Fibroblast of skin of left biceps (primary cell): ENCODE results near the gene TMEM139.
"Not testable (repeated sequence)": the region's sequence is repeated elsewhere in the genome, so short reads cannot be mapped to it uniquely, and the experiment has no call there.

ENCODE experiments used
- DNase-seq, 2 experiments: peaks; one replicate each; pipeline ENCODE4 v3.0.0-alpha.2; 2013; ENCODE audit warnings: low read depth in 2 of 2

Gene TMEM139

DNA sequence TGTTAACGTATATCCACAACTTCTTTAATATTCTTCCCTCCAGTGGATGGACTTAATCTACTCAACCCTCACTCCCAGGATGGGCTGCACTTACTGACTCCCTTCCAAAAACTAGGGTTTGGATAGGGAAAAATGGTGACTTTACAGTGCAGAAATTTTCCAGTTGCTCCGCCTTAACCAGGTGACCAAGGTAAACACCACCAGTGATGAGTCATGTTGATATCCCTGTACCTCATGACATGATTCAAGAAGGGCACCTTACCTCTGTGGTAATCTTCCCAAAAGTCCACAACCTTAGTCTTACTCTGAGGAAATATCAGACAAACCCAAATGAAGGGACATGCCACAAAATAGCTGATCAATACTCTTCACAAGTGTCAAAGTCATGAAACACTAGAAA is 25.0 kb upstream of the TMEM139 start:
- DNase-seq, result no peak

DNA sequence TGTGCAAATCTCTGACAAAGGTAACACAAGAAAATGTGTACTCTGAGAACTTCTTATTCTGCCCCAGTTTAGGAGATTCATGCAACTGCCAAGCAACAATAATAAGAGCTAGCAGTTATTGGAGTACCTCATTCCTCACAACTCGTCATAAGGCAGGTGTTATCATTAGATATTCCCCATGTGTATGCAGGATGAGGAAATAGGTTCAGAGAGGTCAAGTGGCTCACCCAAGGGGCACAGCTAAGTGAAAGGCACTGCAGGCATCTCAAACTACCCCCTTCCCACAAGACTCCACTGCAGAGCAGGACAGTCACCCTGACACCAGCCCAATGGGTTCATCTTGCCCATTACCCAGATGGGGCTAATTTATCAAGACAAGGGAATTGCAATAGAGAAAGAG is 22.9 kb upstream of the TMEM139 start:
- no peak for DNase-seq

GRCh38 chr7:143263266-143264195 is 21.2 kb upstream of the TMEM139 start, which contains the start of gene GSTK1:
TSS of gene GSTK1 (plus strand) at chr7:143263441. CDS start at chr7:143263514, 73 bp downstream.
- DNase-seq, result peak; percentile 18 to 25

GRCh38 chr7:143264196-143264568 is 20.6 kb upstream of the TMEM139 start:
- DNase-seq, result not testable (repeated sequence)

DNA sequence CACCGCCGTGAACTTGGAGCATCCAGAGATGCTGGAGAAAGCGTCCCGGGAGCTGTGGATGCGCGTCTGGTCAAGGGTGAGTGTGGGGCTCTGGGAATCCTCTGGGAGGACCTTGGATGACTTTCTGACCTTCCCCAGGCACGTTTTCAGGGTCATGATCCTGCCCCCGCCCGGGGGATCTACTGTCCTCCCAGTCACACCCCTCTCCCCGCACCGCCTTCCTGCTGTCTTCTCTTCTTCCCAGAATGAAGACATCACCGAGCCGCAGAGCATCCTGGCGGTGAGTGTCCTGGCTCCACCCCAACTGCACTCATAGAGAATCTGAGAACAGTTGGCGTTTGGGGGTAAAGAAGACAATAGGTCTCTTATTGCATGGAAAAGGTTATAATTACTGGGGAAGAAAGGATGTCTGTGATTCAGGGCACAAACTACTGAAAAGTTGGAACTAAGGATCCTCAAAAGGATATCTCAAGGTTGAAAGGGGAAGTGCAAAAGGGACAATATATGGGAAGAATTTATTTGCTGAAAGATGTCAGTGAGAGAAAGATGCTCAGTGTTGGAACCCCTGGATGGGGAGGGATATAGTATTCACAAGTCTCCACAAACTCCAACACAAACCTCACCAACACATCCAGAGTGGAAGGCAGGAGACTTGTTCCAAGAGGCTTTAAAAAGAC is 19.6 kb upstream of the TMEM139 start:
- no peak for DNase-seq

GRCh38 chr7:143269251-143269650 is 15.5 kb upstream of the TMEM139 start:
- no peak for DNase-seq

GRCh38 chr7:143271240-143271639 is 13.5 kb upstream of the TMEM139 start:
- no peak for DNase-seq

- DNase-seq, result no peak
These were observed 11.9 kb upstream of the TMEM139 start for GRCh38 chr7:143272871-143273270.

DNA sequence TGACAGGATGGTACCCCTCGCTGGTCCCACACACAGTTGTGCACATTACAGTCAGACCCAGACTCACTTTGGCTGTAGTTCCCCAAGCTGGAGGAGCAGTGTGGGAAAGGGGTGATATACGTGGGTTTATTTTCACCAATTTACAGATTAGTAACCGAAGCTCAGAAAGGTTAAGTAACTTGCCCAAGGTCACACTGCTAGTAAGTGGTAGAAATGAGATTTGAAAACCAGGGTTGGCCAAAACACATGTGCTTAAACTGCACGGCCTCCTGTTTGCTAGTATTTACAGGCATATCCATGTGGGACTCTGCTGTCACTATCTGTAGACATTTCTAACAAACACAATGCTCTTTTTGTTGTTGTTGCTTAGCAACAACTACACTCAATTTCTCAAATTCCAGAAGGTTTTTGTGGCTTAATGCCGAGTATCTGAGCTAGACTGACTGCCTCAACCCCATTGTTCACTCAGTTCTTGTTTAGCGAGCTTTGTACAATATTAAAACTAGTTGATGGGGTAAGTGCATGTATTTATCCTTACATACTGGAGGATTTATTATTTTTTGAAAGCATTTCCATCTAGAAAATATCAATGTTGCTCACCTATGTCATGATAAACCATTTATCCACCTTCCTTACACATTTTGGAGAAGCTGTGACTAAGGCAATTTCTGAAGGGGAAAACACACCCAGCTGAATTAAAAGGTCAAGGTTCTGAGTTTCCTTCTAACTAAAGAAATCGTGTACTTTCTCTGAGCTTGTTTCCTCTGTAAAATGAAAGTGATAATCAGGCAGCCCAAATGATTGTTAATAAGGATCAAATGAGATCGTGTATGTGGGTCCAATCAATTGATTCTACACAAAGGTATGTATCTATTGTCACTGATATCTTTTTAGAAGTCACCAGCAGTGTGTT is 5.3 kb upstream of the TMEM139 start:
- peak; percentile 13 to 21 for DNase-seq

GRCh38 chr7:143280160-143280559 is 4.6 kb upstream of the TMEM139 start:
- no peak for DNase-seq

DNA sequence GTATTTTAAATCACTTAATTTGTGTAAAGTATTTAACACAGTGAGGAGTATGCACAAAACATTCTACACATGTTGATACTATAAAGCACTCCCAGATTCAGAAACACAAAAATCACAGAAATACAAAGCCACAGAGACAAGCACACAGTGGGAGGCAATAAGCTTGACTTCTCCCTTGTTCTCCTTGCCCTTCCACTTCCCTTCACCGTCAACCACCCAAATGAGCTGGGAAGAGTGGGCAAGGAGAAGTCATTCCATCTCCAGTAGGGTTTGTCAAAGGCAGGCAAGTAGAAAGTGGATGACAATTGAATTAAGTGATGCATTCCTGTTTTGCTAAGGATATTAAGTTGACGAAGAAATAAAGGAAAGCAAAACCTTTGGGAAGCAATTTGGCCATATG is 4.2 kb upstream of the TMEM139 start:
- no peak for DNase-seq

DNA sequence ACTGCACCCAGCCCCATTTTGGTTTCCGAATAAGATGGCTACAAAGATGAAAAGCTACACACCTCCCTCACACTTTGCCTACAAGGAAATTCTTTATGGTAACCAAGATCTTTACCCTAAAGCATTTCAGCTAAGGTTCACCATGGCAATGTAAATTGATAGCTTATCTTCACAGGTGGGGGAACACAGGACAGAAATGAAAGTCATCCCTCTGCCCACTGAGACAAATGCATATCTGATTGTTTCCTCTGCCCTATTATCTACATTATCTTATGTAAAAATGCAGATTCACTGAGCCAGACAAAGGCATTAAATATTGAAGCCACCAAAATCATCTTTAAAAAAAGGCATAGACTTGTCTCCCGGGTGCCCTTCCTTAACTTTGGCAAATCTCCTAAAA is 3.2 kb upstream of the TMEM139 start:
- DNase-seq, result no peak

GRCh38 chr7:143282124-143282523 is 2.6 kb upstream of the TMEM139 start:
- DNase-seq, result no peak

- DNase-seq, result no peak
These were observed 1.4 kb upstream of the TMEM139 start for GRCh38 chr7:143283381-143283780.

DNA sequence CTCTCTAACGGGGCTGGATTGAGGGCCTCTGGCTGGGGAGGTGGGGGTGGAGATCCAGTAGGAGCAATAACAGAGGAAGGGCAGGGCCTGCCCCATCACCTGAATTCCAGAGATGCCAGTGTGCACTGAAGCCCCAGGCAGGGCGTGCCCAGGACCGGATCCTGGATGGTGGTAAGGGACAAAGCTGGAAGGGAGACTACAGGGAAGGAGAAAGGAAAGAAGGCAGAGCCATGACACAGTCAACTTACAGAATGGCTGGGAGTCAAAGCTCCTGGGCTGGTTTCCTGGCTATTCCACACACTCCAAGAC is 666 bp downstream of the TMEM139 start:
- DNase-seq, result no peak

- DNase-seq, result no peak
These were observed 1.2 kb downstream of the TMEM139 start for GRCh38 chr7:143285806-143286521.

DNA sequence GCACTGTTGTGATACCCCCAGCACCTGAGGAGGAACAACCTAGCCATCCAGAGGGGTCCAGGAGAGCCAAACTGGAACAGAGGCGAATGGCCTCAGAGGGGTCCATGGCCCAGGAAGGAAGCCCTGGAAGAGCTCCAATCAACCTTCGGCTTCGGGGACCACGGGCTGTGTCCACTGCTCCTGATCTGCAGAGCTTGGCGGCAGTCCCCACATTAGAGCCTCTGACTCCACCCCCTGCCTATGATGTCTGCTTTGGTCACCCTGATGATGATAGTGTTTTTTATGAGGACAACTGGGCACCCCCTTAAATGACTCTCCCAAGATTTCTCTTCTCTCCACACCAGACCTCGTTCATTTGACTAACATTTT is 1.7 kb downstream of the TMEM139 start:
- no peak for DNase-seq

GRCh38 chr7:143287339-143287934 is 2.7 kb downstream of the TMEM139 start:
- DNase-seq, result no peak

DNA sequence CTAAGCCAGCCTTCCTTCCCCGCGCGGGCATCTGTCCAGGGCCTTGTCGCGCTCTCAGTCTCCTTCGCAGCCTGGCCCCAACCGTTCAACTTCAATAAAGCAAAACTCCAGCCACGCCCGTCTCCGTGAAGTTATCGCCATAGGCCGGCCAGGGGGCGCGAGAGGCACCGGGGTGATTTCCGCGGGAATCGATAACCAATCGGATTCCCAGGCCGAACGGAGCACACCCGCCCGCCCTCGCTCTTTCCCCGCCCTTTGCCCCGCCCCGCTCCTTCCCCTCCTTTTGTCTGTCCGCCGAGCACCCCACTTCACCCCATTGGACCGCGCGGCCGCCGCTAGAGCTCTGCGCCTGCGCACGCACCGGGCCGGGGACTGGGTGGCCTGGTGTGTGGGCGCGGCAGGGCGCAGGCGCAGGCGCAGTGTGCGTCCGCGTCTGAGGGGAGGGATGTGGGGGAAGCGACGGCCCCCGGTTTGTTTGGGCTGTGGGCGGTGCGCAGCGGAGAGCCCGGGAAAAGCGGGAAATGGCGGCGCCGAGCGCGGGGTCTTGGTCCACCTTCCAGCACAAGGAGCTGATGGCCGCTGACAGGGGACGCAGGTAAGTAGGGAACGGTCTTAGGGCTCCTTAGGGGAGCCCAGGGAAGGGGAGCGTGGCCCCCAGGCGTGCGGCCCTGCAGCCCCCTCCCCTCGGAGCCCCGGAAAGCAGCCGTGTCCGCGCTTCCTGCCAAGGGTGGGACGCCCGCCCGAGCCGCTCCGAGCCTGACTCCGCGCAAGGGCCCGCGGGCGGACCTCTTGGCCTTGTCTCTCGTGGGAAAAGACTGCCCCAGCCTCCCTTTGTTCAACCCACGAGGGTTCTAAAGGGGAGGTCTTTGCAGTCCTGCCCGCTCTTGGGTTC is 3.4 kb downstream of the TMEM139 start, which contains the start of gene CASP2:
CASP2 (plus strand) TSS at position 417 of the 892 bp plus-strand sequence; CDS start at position 522, 105 bp downstream.
- DNase-seq, result peak; percentile 95 to 96

DNA sequence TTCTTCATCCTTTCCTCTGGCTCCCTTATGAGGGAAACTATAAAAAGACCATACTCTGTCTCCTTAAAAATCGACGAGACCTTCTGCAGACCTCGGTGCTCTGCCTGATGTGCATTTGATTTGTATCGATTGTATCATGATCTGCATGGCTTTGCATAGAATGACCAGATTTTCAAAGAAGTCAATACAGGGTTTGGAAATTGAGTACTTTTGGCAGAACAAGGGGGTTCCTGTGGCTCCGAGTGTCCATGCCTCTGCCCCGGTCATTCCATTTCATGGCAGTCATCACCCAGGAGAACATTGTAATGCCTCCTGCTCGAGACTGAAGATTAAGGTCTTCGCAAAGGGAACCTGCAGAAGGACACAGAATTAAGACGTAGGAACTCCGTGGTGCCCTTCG is 4.1 kb downstream of the TMEM139 start:
- DNase-seq, result no peak
